Suprapubic skin (tissue), 4 donors: ENCODE results near the gene LMBR1. TPM values are rescaled to one million over a fixed set of nuclear protein-coding genes. Genes with fewer than 3 reads are reported as not detected.
"Not testable (repeated sequence)": the region's sequence is repeated elsewhere in the genome, so short reads cannot be mapped to it uniquely, and the experiment has no call there.

Source experiments
- DNase-seq, 2 donors: peaks; one replicate each; pipeline ENCODE4 v3.0.0-alpha.2; 2019; ENCODE audit warnings: low spot score in 2 of 2
- H3K27ac ChIP-seq: fragments of 200-600 bp; sonication (generic); one replicate; pipeline ENCODE4 v1.5.1; 2019
- H3K27me3 ChIP-seq: fragments of 200-600 bp; sonication (generic); one replicate; pipeline ENCODE4 v1.5.1; 2019
- H3K36me3 ChIP-seq: fragments of 200-600 bp; sonication (generic); one replicate; pipeline ENCODE4 v1.5.1; 2019
- H3K4me1 ChIP-seq: fragments of 200-600 bp; sonication (generic); one replicate; pipeline ENCODE4 v1.5.1; 2019
- H3K4me3 ChIP-seq: fragments of 200-600 bp; sonication (generic); one replicate; pipeline ENCODE4 v1.5.1; 2019; ENCODE audit warnings: mild to moderate bottlenecking
- H3K9me3 ChIP-seq: fragments of 200-600 bp; sonication (generic); one replicate; pipeline ENCODE4 v1.5.1; 2019
- EP300 ChIP-seq: sonication (generic); formaldehyde crosslinking; IDR thresholded peaks from one replicate; pipeline ENCODE4 v1.6.1; 2017; ENCODE audit warnings: antibody characterized with exemption
- POLR2A ChIP-seq, 2 donors: fragments of 450-650 bp; IDR thresholded peaks; one replicate each; pipeline ENCODE4 v1.6.1; 2017; ENCODE audit warnings: antibody characterized with exemption in 2 of 2, mild to moderate bottlenecking in 2 of 2, moderate library complexity in 2 of 2
- POLR2AphosphoS5 ChIP-seq, 3 donors: sonication (generic); formaldehyde crosslinking; IDR thresholded peaks; one replicate each; pipeline ENCODE4 v1.6.1; 2017; ENCODE audit warnings: antibody characterized with exemption in 3 of 3
- WGBS: methylation state at CpG from one replicate; pipeline ENCODE4 v1.1.5; 2018; 5-methylcytosine and 5-hydroxymethylcytosine counted together
- total RNA-seq, 4 donors: library from RNA; depleted of rRNA; stranded (reverse); fragments of >200 nt; gene quantifications; one replicate each; pipeline ENCODE4 v1.1.0, GENCODE V29; 2016
- TF ChIP-seq, protein P1 (sequence below), 2 donors: fragments of 200-600 bp in 1 of 2; fragments of 450-650 bp in 1 of 2; sonication (generic) in 1 of 2; IDR thresholded peaks; one replicate each; pipeline ENCODE4 v1.5.1; 2016 to 2019; ENCODE audit warnings: antibody characterized with exemption in 2 of 2, mild to moderate bottlenecking in 1 of 2, moderate library complexity in 1 of 2

The LMBR1 gene
- total RNA-seq, 4 donors from 2014 or later = 48.7 to 104 (median 59.1) TPM

DNA sequence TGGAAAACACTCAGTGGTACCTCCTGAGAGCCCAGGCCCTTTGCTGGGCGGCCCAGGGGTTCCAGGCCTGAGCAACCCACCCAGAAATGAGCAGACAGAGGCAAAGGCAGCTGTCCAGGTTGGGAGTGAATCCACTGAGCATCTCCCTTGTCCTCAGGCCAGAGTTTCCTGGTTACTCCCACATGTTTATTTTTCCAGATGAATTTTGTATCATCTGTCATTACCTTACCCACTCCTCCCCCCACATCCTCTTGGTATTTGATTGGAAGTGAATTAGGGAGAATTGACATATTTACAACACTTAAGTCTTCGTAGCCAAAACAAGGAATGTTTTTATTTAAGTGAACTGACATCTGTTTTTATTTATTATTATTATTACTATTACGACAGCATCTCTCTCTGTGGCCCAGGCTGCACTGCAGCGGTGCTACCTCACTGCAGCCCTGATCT lies 13.2 kb upstream of the LMBR1 start:
- no peak overlapping the region for H3K4me3 ChIP-seq
- DNase-seq = no peak
- TF ChIP-seq EP300 (no peak), POLR2AphosphoS5 (IDR thresholded peaks at IDR 0.05) (no peak)
- H3K9me3 ChIP-seq = no peaks in the 10 kb centered on the region
- no peak overlapping the region for H3K27ac ChIP-seq
- no peaks in the 10 kb centered on the region for H3K36me3 ChIP-seq
- WGBS = 64% methylated on average over 4 of the region's 4 CpGs
- H3K27me3 ChIP-seq = no peaks in the 10 kb centered on the region
- H3K4me1 ChIP-seq = peaks cover 15% of the 10 kb centered on the region

DNA sequence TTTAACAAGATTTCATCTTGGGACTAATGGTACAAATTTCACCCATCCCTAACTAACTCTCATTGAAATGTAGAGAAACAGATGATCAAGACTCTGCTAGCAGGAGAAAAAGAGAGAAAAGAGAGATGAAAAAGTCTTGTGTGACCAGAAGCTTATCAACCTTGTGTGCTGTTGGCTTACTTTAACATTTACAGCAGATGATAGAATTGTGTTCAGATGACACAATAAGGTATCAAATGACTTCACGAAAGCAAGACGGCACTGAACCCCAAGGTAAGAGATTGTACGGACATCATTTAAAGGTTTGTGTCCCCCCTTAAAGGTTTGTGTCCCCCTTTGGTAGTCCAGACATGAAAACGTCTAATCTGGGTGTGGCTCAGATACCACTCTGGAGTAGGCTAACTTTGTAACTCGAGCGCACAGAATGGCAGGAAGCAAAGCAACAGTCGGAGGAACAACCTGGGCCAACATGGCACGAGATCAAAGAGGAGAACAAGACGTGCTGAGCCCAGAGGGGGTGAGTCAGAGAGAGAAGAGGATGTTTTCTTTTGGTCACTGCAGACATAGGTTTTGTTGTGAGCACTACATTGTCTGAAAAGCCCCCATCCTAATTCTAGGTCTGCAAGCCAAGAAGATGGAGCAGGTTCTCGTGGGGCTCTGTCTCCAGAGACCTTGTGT lies 10.4 kb upstream of the LMBR1 start:
- TF ChIP-seq, protein P1, sequence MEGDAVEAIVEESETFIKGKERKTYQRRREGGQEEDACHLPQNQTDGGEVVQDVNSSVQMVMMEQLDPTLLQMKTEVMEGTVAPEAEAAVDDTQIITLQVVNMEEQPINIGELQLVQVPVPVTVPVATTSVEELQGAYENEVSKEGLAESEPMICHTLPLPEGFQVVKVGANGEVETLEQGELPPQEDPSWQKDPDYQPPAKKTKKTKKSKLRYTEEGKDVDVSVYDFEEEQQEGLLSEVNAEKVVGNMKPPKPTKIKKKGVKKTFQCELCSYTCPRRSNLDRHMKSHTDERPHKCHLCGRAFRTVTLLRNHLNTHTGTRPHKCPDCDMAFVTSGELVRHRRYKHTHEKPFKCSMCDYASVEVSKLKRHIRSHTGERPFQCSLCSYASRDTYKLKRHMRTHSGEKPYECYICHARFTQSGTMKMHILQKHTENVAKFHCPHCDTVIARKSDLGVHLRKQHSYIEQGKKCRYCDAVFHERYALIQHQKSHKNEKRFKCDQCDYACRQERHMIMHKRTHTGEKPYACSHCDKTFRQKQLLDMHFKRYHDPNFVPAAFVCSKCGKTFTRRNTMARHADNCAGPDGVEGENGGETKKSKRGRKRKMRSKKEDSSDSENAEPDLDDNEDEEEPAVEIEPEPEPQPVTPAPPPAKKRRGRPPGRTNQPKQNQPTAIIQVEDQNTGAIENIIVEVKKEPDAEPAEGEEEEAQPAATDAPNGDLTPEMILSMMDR (IDR thresholded peaks at IDR 0.05) = no peak
- TF ChIP-seq POLR2A (IDR thresholded peaks at IDR 0.05) = no peak
- TF ChIP-seq EP300 = no peak
- peak in 2 of 3 donors; percentile 26 to 81 for TF ChIP-seq POLR2AphosphoS5 (IDR thresholded peaks at IDR 0.05)
- H3K27ac ChIP-seq = peak overlapping the region; percentile 47
- WGBS = 38% methylated on average over 10 of the region's 10 CpGs
- H3K4me1 ChIP-seq = peaks cover 9% of the 10 kb centered on the region
- no peaks in the 10 kb centered on the region for H3K36me3 ChIP-seq
- no peaks in the 10 kb centered on the region for H3K9me3 ChIP-seq
- H3K27me3 ChIP-seq = no peaks in the 10 kb centered on the region
- DNase-seq = no peak
- H3K4me3 ChIP-seq = no peak overlapping the region

DNA sequence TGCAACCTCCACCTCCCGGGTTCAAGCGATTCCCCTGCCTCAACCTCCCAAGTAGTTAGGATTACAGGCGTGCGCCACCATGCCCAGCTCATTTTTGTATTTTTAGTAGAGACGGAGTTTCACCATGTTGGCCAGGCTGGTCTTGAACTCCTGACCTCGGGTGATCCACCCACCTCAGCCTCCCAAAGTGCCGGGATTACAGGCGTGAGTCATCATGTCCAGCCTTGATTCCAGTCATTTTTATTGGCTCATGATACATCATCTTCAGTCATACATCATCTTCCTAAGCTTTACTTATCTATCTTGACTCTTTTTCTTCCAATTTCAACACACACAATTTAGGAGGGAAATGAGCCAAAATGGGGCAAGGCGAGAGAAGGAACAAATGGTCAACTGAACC lies 7.1 kb upstream of the LMBR1 start:
- not testable (repeated sequence) for H3K4me3 ChIP-seq, H3K36me3 ChIP-seq, H3K27ac ChIP-seq, H3K27me3 ChIP-seq, H3K9me3 ChIP-seq, DNase-seq
- H3K4me1 ChIP-seq = peaks cover 11% of the 10 kb centered on the region
- WGBS = 69% methylated on average over 9 of the region's 9 CpGs

DNA sequence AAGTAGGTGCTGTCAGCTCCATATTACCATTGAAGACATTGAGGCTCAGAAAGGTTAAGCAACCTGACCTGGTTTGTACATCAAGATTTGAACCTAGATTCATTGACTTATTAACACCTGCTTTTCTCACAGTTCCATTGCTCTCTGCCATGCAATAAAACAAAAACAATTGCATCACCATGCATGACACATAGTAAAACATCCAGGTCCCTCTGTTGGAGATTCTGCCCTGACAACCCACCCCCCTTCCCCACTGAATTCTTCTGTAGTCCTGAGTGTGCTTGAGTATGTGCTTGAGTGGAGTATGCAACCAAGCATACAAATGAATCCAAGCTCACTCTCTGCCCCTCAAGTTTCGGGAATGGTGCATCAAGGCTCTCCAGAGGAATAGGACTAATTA lies 6.0 kb upstream of the LMBR1 start:
- 100% methylated on average over 1 of the region's 1 CpG for WGBS
- no peaks in the 10 kb centered on the region for H3K36me3 ChIP-seq
- H3K4me1 ChIP-seq = peaks cover 22% of the 10 kb centered on the region
- no peak for TF ChIP-seq POLR2AphosphoS5 (IDR thresholded peaks at IDR 0.05)
- TF ChIP-seq, protein P1 (IDR thresholded peaks at IDR 0.05) = no peak
- TF ChIP-seq POLR2A (IDR thresholded peaks at IDR 0.05) = no peak
- TF ChIP-seq EP300 = no peak
- DNase-seq = no peak
- no peaks in the 10 kb centered on the region for H3K9me3 ChIP-seq
- H3K27me3 ChIP-seq = no peaks in the 10 kb centered on the region
- H3K4me3 ChIP-seq = no peak overlapping the region
- H3K27ac ChIP-seq = no peak overlapping the region

DNA sequence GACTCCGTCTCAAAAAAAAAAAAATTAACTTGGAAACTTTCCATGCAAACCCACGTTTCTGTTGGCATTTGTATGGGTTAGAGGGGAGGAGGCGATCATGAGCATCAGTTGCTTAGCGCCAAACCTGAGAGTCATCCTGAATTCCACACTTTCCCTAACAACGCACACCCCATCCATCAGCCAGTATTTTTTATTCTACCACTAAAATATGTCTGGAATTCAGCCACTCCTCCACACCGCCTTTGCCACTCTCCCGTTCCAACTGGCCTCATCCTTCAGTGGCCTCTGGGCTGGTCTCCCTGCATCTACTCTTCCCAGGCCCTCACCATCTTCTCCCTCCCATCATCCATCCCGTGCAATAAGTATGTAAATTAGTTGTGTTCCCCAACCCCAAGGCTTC lies 4.7 kb upstream of the LMBR1 start:
- peaks cover 18% of the 10 kb centered on the region for H3K4me1 ChIP-seq
- WGBS = 50% methylated on average over 8 of the region's 8 CpGs
- H3K27ac ChIP-seq = no peak overlapping the region
- no peaks in the 10 kb centered on the region for H3K27me3 ChIP-seq
- H3K4me3 ChIP-seq = no peak overlapping the region
- no peak for TF ChIP-seq POLR2AphosphoS5 (IDR thresholded peaks at IDR 0.05)
- TF ChIP-seq, protein P1 (IDR thresholded peaks at IDR 0.05) = no peak
- no peak for TF ChIP-seq POLR2A (IDR thresholded peaks at IDR 0.05)
- TF ChIP-seq EP300 = no peak
- DNase-seq = no peak
- no peaks in the 10 kb centered on the region for H3K36me3 ChIP-seq
- no peaks in the 10 kb centered on the region for H3K9me3 ChIP-seq

DNA sequence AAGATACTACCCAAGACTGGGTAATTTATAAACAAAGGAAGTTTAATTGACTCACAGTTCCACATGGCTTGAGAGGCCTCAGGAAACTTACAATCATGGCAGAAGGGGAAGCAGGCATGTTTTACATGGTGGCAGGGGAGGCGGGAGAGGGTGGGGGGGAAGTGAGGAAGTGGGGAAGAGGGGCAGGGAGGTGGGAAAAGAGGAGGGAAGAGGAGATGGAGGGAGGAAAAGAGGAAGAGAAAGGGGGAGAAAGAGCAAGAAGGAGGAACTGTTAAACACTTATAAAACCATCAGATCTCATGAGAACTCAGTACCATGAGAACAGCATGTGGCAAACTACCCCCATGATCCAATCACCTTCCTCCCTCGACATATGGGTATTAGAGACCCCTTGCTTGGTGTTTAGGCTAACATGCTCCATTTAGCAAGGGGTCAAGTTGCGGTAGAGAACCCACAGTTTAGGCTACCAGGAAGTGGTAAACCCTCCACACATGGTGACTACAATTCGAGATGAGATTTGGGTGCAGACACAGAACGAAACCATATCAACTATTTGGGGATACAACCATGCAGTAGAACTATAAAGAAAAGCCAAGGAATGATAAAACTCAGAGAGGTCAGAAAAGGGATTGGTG lies 3.5 kb upstream of the LMBR1 start:
- no peaks in the 10 kb centered on the region for H3K9me3 ChIP-seq
- no peaks in the 10 kb centered on the region for H3K27me3 ChIP-seq
- H3K27ac ChIP-seq = no peak overlapping the region
- H3K36me3 ChIP-seq = no peaks in the 10 kb centered on the region
- H3K4me3 ChIP-seq = no peak overlapping the region
- H3K4me1 ChIP-seq = peaks cover 27% of the 10 kb centered on the region
- TF ChIP-seq POLR2AphosphoS5 (IDR thresholded peaks at IDR 0.05) (no peak), EP300 (no peak), POLR2A (IDR thresholded peaks at IDR 0.05) (no peak)
- TF ChIP-seq, protein P1 (IDR thresholded peaks at IDR 0.05) = no peak
- DNase-seq = no peak
- WGBS = 89% methylated on average over 5 of the region's 5 CpGs
